ENCODE results near the gene TLE7.

DNA sequence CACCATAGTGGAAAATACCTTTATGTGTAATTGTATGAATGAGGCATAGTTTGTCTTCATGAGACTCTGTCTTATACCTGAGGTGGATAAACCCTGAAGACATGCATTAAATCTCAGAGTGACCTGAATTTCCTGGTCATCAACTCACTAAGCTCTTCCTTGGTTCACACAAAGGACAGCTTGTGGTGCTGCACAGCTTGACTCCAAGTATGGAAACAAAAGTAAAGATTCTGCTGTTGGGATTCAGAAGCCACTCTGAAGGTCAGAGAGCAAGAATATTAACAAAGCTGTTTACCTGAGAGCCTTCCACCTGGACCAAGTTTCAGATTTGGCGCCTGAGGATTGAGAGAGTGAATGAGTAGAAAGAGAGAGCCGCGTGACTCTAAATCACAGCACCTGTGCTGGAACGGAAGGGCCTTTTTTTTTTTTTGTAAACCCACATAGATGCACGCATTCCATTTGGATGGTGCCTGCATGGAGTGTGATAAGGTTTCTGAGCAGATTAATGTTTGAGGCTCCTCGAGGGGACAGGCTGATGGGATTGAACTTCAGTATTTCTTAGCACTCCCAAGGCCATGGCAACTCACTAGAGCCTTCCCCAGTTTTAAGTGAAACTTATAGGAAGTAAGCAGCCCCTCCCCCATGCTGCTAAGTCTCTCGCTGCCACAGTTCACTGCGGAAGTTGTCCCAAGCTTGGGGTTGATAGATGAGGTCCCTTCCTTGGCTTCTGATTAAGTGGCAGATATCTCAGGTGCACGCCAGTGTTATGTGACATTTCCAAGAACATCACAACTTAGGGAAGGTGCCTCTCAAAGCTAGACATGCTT, 54.6 kb downstream of the TLE7 start:
- TF ChIP-seq, protein P1, sequence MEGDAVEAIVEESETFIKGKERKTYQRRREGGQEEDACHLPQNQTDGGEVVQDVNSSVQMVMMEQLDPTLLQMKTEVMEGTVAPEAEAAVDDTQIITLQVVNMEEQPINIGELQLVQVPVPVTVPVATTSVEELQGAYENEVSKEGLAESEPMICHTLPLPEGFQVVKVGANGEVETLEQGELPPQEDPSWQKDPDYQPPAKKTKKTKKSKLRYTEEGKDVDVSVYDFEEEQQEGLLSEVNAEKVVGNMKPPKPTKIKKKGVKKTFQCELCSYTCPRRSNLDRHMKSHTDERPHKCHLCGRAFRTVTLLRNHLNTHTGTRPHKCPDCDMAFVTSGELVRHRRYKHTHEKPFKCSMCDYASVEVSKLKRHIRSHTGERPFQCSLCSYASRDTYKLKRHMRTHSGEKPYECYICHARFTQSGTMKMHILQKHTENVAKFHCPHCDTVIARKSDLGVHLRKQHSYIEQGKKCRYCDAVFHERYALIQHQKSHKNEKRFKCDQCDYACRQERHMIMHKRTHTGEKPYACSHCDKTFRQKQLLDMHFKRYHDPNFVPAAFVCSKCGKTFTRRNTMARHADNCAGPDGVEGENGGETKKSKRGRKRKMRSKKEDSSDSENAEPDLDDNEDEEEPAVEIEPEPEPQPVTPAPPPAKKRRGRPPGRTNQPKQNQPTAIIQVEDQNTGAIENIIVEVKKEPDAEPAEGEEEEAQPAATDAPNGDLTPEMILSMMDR (IDR thresholded peaks at IDR 0.05): no peak
- TF ChIP-seq POLR2A (IDR thresholded peaks at IDR 0.05): no peak
- no peak for TF ChIP-seq EP300 (IDR thresholded peaks at IDR 0.05)
- no peak for TF ChIP-seq POLR2AphosphoS5 (IDR thresholded peaks at IDR 0.05)
